ENCODE data around the gene PKD1. TPM values are rescaled to one million over a fixed set of nuclear protein-coding genes. Genes with fewer than 3 reads are reported as not detected.
"Not testable (repeated sequence)": the region's sequence is repeated elsewhere in the genome, so short reads cannot be mapped to it uniquely, and the experiment has no call there.

The PKD1 gene
- 100 to 1,000 TPM in 1 of 3 donors, 10 to 100 TPM in 2; 63.9 to 233 (median 80.8) TPM for total RNA-seq
- long read RNA-seq, donor 1, partial matches to known transcripts: 52 of 88 reads
- long read RNA-seq, donor 1, other reads (novel, unspliced or antisense): 34 of 88 reads
- long read RNA-seq, donor 2, partial matches to known transcripts: 3 of 7 reads
- long read RNA-seq, donor 2, other reads (novel, unspliced or antisense): 3 of 7 reads

DNA sequence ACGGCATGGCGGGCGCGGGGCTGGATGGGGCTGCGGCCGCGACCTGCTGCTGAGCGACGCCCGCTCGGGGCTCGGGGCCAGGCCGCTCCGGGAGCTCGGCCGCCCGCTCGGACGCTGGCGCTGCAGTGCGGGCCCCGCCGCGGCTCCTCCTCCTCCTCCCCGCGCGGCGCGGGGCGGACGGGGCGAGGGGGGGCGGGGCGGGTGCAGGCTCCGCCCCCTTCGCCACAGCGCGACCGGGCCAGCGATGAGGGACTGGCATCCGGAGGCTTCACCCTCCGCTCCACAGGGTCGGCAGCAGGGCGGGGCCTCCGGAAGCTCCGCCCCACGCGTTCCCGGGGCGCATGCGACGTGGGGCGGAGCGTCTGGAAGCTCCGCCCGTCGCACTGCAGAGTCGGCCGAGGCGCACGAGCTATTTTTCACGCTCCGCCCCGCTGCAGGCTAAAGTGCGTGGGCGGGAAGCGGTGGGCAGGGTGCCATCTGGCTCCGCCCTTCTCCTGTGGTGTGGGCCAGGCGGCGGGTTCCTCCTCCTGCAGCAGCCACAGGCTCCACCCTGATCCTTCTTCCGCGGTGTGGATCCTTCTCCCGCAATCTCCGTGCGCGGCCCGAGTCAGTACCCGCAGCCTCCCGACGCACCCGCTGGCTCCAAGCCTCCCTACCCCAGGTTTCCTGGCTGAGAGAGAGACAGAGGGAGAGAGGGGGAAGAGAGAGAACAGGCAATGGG is at the start of gene PKD1:
TSS of gene PKD1 (minus strand) at position 129 of the 721 bp plus-strand sequence. CDS start 209 bp downstream, outside the sequence.
- H3K36me3 ChIP-seq (ENCODE audit: low read depth); H3K9me3 ChIP-seq; intact Hi-C loops (cut with DNase I, micrococcal nuclease): not testable (repeated sequence)
- Histone ChIP-seq H3K4me1 (ENCODE audit: low read depth) (peaks cover 13% of the 10 kb centered on the region), H3K4me3 (peak within 1 kb of the TSS; percentile 30)
- ATAC-seq (peak; percentile 75), DNase-seq (peak; percentile 99 to 100 (median 99))

DNA sequence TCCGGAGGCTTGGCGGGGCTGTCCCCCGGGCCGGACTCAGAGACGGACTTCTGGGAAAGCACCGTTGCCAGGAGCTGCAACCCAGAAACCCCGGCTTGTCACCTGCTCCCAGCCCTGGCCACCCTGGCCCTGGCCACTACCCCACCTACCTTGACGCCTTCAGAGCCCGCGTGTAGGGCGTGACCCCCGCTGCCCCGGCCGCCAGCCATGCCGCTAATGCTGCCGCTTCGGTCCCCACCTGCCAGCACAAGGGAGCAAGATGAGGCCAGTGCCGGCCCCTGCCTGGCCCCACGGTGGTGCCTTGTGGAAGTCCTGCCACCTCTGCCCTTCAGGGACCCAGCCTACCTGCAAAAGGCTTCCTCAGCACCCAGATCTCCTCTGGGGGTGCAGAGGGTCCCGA is 49.3 kb upstream of the PKD1 start:
- Histone ChIP-seq H3K36me3 (ENCODE audit: low read depth) (no peaks in the 10 kb centered on the region), H3K9me3 (no peaks in the 10 kb centered on the region), H3K4me3 (no peak overlapping the region), H3K4me1 (ENCODE audit: low read depth) (no peaks in the 10 kb centered on the region)
- no peak for TF ChIP-seq CTCF (IDR thresholded peaks at IDR 0.05)
- intact Hi-C loops (cut with DNase I, micrococcal nuclease): no loop called here
- DNase-seq (no peak), ATAC-seq (peak; percentile 6)

DNA sequence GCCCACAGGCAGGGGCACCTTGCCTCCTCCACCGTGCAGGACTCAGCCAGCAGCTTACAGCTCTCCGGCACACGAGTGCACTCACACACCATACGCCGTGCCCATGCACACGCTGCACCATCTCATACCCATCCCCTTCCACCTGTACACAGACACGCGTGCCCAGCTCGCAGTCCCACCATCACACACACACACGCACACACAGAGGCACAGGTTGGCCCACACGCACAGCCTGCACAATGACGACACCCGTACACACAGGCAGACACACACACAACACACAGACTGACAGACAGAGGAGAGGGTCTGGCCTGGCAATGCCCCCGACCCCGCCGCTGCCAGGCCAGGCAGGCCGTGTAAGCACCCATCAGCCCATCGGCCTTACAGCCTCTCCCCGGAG is 48.6 kb upstream of the PKD1 start:
- no peaks in the 10 kb centered on the region for H3K9me3 ChIP-seq
- DNase-seq: no peak
- no peak for ATAC-seq
- no peaks in the 10 kb centered on the region for H3K36me3 ChIP-seq (ENCODE audit: low read depth)
- H3K4me3 ChIP-seq: no peak overlapping the region
- intact Hi-C loops (cut with DNase I, micrococcal nuclease): no loop called here
- TF ChIP-seq CTCF (IDR thresholded peaks at IDR 0.05): no peak
- no peaks in the 10 kb centered on the region for H3K4me1 ChIP-seq (ENCODE audit: low read depth)

- no peak for DNase-seq
- no peaks in the 10 kb centered on the region for H3K4me1 ChIP-seq (ENCODE audit: low read depth)
- no peaks in the 10 kb centered on the region for H3K36me3 ChIP-seq (ENCODE audit: low read depth)
- intact Hi-C loops (cut with DNase I, micrococcal nuclease): no loop called here
- H3K4me3 ChIP-seq: no peak overlapping the region
- ATAC-seq: no peak
- no peaks in the 10 kb centered on the region for H3K9me3 ChIP-seq
- TF ChIP-seq CTCF (IDR thresholded peaks at IDR 0.05): no peak
Measured at GRCh38 chr16:2183671-2184070, 48.0 kb upstream of the PKD1 start.

- no peak for TF ChIP-seq CTCF (IDR thresholded peaks at IDR 0.05)
- intact Hi-C loops (cut with DNase I, micrococcal nuclease): no loop called here
Measured at GRCh38 chr16:2181952-2182351, 46.3 kb upstream of the PKD1 start.

More at GRCh38 chr16:2181952-2182351, 46.3 kb upstream of the PKD1 start:
- no peak for ATAC-seq
- no peaks in the 10 kb centered on the region for H3K36me3 ChIP-seq (ENCODE audit: low read depth)
- no peaks in the 10 kb centered on the region for H3K9me3 ChIP-seq
- H3K4me3 ChIP-seq: no peak overlapping the region
- no peaks in the 10 kb centered on the region for H3K4me1 ChIP-seq (ENCODE audit: low read depth)
- DNase-seq: no peak

Data from mucosa of descending colon (tissue), 3 donors.